GM20000 (cell line): ENCODE results near the gene CYP1B1.
"Not testable (repeated sequence)": the region's sequence is repeated elsewhere in the genome, so short reads cannot be mapped to it uniquely, and the experiment has no call there.

ENCODE experiments used
- DNase-seq: peaks from one replicate; pipeline ENCODE4 v3.0.0; 2012; ENCODE audit warnings: low spot score
- TF ChIP-seq, protein P1 (sequence below): IDR thresholded peaks from 2 replicates; pipeline ENCODE4 v1.5.1; 2012; ENCODE audit warnings: mild to moderate bottlenecking, control low read depth; ENCODE audit errors: extremely low read depth, missing control alignments

The CYP1B1 gene

DNA sequence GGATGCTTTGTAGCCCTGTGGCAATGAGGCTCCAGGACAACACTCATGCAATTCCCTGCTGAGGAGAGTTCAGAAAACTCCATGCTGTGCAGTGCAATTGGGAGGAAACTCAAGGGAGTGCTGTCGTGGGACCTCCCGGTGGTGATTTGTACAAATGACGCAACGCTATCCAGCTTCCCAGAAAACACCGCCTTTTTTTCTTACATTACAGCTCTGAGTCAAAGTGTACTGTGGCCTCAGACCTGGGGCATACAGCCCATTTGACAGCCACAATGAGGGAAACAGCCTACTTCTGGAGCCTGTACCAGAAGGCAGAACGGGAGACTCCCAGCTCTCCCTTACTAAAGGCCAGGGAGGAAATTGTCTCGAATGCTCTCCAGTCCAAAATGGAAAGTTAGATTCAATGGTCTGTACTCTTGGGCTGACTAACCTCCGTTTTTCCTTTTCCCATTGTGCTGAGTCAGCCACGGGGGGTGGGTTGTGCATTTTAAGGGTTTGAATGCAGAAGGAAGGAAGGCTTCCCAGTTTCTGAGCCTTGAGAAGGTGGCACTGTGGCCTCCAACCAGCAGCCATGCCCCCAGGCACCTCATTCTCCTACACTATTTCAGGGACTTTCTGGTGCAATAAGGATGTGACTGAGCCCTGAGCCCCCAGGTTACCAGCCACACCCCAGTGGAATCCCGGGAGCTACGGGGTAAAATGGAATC lies 16.4 kb upstream of the CYP1B1 start:
- no peak for DNase-seq
- TF ChIP-seq, protein P1, sequence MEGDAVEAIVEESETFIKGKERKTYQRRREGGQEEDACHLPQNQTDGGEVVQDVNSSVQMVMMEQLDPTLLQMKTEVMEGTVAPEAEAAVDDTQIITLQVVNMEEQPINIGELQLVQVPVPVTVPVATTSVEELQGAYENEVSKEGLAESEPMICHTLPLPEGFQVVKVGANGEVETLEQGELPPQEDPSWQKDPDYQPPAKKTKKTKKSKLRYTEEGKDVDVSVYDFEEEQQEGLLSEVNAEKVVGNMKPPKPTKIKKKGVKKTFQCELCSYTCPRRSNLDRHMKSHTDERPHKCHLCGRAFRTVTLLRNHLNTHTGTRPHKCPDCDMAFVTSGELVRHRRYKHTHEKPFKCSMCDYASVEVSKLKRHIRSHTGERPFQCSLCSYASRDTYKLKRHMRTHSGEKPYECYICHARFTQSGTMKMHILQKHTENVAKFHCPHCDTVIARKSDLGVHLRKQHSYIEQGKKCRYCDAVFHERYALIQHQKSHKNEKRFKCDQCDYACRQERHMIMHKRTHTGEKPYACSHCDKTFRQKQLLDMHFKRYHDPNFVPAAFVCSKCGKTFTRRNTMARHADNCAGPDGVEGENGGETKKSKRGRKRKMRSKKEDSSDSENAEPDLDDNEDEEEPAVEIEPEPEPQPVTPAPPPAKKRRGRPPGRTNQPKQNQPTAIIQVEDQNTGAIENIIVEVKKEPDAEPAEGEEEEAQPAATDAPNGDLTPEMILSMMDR, result no peak

DNA sequence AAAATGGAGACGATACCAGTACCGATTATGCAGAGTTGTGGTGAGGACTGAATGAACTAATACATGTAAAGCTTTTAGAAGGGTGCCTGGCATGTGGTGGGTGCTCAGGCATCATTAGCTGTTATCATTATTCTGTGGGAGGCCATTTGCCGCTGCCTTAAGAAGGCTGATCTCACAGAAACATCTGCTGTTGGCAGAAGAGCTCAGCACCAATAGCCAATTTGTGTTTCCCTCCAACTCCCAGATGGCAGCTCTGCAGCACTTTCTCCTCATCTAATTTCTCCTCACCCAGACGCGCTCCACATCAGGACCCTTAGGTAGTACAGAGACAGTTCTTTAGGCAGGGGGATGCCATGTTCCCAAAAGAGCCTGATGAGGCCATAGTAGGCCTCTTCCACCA lies 15.8 kb upstream of the CYP1B1 start:
- TF ChIP-seq, protein P1, result no peak

DNA sequence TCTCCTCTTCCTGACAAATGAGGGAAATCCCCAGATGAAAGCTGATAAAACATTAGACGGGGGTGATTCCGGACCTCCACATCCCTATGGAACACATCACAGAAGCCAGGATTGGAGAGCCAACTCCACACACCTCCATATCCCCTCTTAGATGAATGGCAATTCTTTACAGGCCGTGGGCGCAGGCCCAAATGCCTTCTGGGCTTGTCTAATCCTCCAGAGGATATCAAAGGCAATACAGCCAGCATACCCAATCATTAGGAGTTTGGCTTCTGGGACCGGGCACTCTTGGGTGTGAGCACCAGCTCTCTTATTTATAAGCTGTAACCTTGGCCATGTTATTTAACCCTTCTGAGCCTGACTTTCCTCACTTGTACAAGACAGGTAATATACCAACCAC lies 15.0 kb upstream of the CYP1B1 start:
- TF ChIP-seq, protein P1, result no peak
- no peak for DNase-seq

More for the DNA sequence above, 15.8 kb upstream of the CYP1B1 start:
- DNase-seq, result no peak

DNA sequence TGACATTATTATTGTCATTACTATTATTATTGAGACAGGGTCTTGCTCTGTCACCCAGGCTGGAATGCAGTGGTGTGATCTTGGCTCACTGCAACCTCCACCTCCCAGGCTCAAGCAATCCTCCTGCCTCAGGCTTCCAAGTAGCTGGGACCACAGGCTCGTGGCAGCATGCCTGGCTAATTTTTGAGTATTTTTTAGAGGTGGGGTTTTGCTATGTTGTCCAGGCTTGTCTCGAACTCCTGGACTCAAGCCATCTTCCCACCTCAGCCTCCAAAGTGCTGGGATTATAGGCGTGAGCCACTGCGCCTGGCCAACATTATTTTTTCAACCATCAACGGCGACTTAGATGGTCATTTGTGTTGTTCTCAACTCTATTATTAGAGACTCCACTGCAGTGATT lies 14.3 kb upstream of the CYP1B1 start:
- DNase-seq, result not testable (repeated sequence)

DNA sequence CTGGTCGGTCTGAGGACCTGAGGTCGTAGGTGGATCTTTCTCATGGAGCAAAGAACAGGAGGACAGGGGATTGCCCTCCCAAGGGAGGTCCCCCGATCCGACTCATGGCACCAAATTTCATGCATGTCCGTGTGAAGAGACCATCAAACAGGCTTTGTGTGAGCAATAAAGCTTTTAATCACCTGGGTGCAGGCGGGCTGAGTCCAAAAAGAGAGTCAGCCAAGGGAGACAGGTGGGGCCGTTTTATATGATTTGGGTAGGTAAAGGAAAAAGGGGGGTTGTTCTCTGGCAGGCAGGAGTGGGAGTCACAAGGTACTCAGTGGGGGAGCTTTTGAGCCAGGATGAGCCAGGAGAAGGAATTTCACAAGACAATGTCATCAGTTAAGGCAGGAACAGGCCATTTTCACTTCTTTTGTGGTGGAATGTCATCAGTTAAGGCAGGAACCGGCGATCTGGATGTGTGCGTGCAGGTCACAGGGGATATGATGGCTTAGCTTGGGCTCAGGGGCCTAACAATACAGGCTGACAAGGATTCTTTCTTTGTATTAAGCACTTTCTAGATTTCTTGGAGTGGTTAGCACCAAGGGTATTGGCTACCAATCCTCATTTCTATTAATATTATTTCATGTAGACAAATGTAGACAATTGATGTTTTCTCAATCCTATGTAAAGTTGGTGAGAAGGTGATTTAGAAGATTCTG lies 10.2 kb upstream of the CYP1B1 start:
- DNase-seq, result not testable (repeated sequence)

DNA sequence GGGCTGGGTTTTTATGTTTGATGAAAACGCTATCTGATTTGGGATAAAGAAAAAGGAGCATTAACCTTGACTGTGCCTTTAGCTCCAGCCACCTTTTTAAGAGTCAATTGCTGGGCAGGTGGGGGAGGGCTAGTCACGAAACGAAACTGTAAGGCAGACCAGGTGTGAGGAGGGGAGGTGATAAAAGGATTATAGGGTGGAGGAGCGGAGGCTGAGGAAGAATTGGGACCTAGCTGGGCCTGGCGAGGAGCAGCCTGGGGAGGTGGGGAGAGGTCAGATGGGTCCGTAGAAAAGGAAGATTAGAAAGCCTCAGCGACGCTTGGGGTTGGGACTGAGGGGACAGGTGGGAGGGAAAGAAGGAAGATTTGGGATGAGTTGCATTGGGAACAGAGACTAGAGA lies 8.6 kb upstream of the CYP1B1 start:
- DNase-seq, result not testable (repeated sequence)

DNA sequence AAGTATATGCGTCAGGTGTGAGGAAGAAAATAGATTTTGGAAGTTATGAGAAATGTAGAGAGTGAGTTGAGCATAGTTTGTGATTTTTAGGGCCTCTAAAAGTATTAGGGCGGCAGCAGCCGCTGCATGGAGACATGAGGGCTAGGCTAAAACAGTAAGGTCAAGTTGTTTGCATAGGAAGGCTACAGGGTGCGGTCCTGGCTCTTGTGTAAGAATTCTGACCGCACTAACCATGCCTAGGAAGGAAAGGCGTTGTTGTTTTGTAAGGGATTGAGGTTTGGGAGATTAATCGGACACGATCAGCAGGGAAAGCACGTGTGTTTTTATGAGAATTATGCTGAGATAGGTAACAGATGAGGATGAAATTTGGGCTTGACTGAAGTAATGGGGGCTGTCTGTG lies 6.8 kb upstream of the CYP1B1 start:
- DNase-seq, result not testable (repeated sequence)

DNA sequence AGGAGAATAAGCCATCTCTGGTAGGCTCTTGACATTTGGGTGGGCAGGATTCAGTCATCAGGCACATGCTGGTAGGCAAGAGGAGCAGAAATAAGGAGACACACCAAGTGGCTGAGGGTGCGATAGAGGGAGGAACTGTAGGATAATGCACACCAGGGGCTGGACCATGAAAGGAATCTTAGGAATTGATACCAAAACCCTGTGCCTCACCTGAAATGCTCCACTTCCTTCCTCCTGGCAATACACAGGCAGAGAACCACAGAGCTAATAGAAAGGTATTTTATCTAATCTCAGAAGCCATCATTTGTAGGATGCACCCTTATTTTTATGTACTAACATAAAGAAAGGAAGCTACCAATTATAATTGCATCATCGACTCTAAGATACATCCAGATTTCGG lies 4.4 kb upstream of the CYP1B1 start:
- TF ChIP-seq, protein P1, result no peak
- DNase-seq, result no peak

DNA sequence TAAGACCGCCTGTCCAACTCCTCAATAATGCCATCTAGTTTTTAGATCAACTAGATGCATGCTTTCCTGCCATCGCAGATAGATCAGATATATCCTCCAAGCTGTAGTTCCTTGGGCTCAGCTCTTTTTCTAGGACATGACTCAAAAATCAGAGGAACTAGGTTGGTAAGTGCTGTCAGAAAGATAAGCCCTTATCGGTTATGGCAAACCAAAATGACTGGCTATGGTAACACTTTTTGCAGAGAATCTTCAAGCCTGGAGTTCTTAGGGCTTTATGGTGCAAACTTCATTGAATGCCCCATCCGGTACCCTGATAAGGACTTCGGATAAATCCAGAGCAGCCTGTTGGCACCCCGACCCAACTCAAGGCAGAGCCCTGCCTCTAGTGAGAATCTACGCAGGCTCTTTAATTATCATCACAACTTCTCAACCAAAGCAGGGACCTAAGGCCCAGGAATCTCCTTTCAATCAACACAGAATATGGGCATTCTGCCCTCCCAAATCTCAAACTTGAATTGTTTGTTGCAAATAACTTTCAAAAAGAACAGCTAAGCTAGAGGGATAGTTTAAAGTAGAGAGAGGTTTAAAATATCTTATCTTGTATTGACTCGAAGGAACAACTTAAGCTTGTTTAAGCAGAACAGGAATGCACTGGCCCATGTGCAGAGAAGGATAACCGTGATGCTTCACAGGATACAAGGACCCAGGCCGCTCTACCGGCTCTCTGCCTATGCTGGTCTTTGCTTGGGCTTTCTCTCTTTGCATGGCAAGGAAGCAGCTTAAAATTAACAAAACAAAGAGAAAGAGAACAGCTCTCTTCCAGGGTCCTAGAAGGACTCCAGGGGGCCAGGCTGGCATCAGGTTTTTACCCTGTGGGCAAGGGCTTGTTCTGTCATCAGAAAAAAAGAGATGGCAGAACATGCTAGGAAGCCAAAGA lies 3.4 kb upstream of the CYP1B1 start:
- TF ChIP-seq, protein P1, result no peak
- no peak for DNase-seq
